HepG2 (cell line): Measurements from ENCODE around the gene TGFA. TPM values are rescaled to one million over a fixed set of nuclear protein-coding genes. Genes with fewer than 3 reads are reported as not detected.

Experiments
- ATRX ChIP-seq: sonication (generic); formaldehyde crosslinking; IDR thresholded peaks from 2 replicates; pipeline ENCODE4 v1.4.0; 2020; ENCODE audit warnings: missing genetic modification reagents, borderline replicate concordance
- BCL6 ChIP-seq: IDR thresholded peaks from 2 replicates; pipeline ENCODE4 v1.6.1; 2016; ENCODE audit warnings: missing genetic modification reagents, missing compliant biosample characterization
- CHCHD3 ChIP-seq: sonication (generic); formaldehyde crosslinking; IDR thresholded peaks from 2 replicates; pipeline ENCODE4 v1.8.0; 2022; ENCODE audit warnings: mild to moderate bottlenecking, missing genetic modification reagents, moderate library complexity
- ERF ChIP-seq: IDR thresholded peaks from 2 replicates; pipeline ENCODE4 v1.6.1; 2018; ENCODE audit warnings: missing biosample characterization, missing genetic modification reagents
- GPBP1L1 ChIP-seq: sonication (generic); formaldehyde crosslinking; IDR thresholded peaks from 2 replicates; pipeline ENCODE4 v1.5.0; 2020; ENCODE audit warnings: mild to moderate bottlenecking, missing genetic modification reagents
- HOXA9 ChIP-seq: sonication (generic); formaldehyde crosslinking; IDR thresholded peaks from 2 replicates; pipeline ENCODE4 v1.8.1; 2022; ENCODE audit warnings: missing genetic modification reagents, mild to moderate bottlenecking, moderate library complexity, borderline replicate concordance
- KDM6A ChIP-seq: IDR thresholded peaks from 2 replicates; pipeline ENCODE4 v1.6.1; 2016; ENCODE audit warnings: low read depth
- KLF9 ChIP-seq: IDR thresholded peaks from 2 replicates; pipeline ENCODE4 v1.6.1; 2016; ENCODE audit warnings: low read depth
- MIER2 ChIP-seq: IDR thresholded peaks from 2 replicates; pipeline ENCODE4 v1.6.1; 2016; ENCODE audit warnings: missing biosample characterization, missing genetic modification reagents
- ONECUT2 ChIP-seq: sonication (generic); formaldehyde crosslinking; IDR thresholded peaks from 2 replicates; pipeline ENCODE4 v1.4.0; 2020; ENCODE audit warnings: missing genetic modification reagents
- PCBP1 ChIP-seq: fragments of 200-400 bp; formaldehyde crosslinking; IDR thresholded peaks from 2 replicates; pipeline ENCODE4 v1.6.1; 2017; ENCODE audit warnings: mild to moderate bottlenecking, low read depth, low read length, borderline replicate concordance
- PRDM4 ChIP-seq: sonication (generic); formaldehyde crosslinking; IDR thresholded peaks from 2 replicates; pipeline ENCODE4 v1.9.0; 2021; ENCODE audit warnings: missing genetic modification reagents, borderline replicate concordance
- RARA ChIP-seq: IDR thresholded peaks from 2 replicates; pipeline ENCODE4 v1.6.1; 2016; ENCODE audit warnings: missing genetic modification reagents, missing compliant biosample characterization
- STAT5B ChIP-seq: sonication (generic); formaldehyde crosslinking; IDR thresholded peaks from 2 replicates; pipeline ENCODE4 v1.4.0; 2020; ENCODE audit warnings: missing genetic modification reagents
- ZFAT ChIP-seq: sonication (generic); formaldehyde crosslinking; conservative IDR thresholded peaks from 2 replicates; pipeline ENCODE4 v1.8.1; 2023; ENCODE audit warnings: missing genetic modification reagents, inconsistent platforms
- ZFP90 ChIP-seq: sonication (generic); formaldehyde crosslinking; IDR thresholded peaks from 2 replicates; pipeline ENCODE4 v1.8.0; 2022; ENCODE audit warnings: missing genetic modification reagents, mild to moderate bottlenecking, inconsistent platforms, borderline replicate concordance
- ZMAT5 ChIP-seq: sonication (generic); formaldehyde crosslinking; IDR thresholded peaks from 2 replicates; pipeline ENCODE4 v1.5.0; 2020; ENCODE audit warnings: mild to moderate bottlenecking, low read depth, missing genetic modification reagents, borderline replicate concordance
- ZNF225 ChIP-seq: sonication (generic); formaldehyde crosslinking; IDR thresholded peaks from 2 replicates; pipeline ENCODE4 v1.4.0; 2020; ENCODE audit warnings: mild to moderate bottlenecking, missing genetic modification reagents
- ZNF318 ChIP-seq: sonication (generic); formaldehyde crosslinking; IDR thresholded peaks from 2 replicates; pipeline ENCODE4 v1.4.0; 2020; ENCODE audit warnings: mild to moderate bottlenecking, missing genetic modification reagents
- ZNF367 ChIP-seq: sonication (generic); formaldehyde crosslinking; IDR thresholded peaks from 2 replicates; pipeline ENCODE4 v1.4.0; 2020; ENCODE audit warnings: missing genetic modification reagents, borderline replicate concordance
- polyA plus RNA-seq, 8 experiments: library from polyadenylated mRNA; depleted of rRNA in 3 of 8; stranded (reverse) in 7 of 8; unstranded in 1 of 8; fragments of >200 nt; fragmentation: Illumina TruSeq in 4 of 8; extraction: Trizol in 4 of 8; gene quantifications; 2 replicates each; pipeline versions ENCODE4 v1.2.1 to v1.2.3, GENCODE V29; 2011 to 2016; ENCODE audit warnings: low read depth in 4 of 8, missing spikeins in 1 of 8, mixed read lengths in 1 of 8; ENCODE audit not compliant: insufficient read depth in 1 of 8
- total RNA-seq, 5 experiments: library from RNA; depleted of rRNA; stranded (reverse); fragments of >200 nt; fragmentation: Illumina TruSeq; extraction: Trizol; gene quantifications; 2 replicates each; pipeline ENCODE4 v1.2.3, GENCODE V29; 2016; ENCODE audit warnings: low read depth in 1 of 5

TGFA gene
- total and polyA plus RNA-seq, 2 of the 13 experiments (the other 11 are each of a cell fraction or from before 2014, with no cell fraction given): 7.8 to 15.3 TPM

- TF ChIP-seq HOXA9 (CRISPR knock-in tag): no peak
- TF ChIP-seq ZNF225 (CRISPR knock-in tag): no peak
- no peak for TF ChIP-seq STAT5B (CRISPR knock-in tag)
- TF ChIP-seq ONECUT2 (CRISPR knock-in tag): no peak
- TF ChIP-seq BCL6 (CRISPR knock-in tag): peak; percentile 76
- no peak for TF ChIP-seq ZMAT5 (CRISPR knock-in tag)
- no peak for TF ChIP-seq GPBP1L1 (CRISPR knock-in tag)
- 0 out of 2 replicates have a peak, but pooled peaks have one; percentile 40 for TF ChIP-seq MIER2 (CRISPR knock-in tag)
- 0 out of 2 replicates have a peak, but pooled peaks have one; percentile 22 for TF ChIP-seq KDM6A (CRISPR knock-in tag)
- TF ChIP-seq ZNF318 (CRISPR knock-in tag): no peak
- TF ChIP-seq ERF (CRISPR knock-in tag): 0 out of 2 replicates have a peak, but pooled peaks have one; percentile 45
- TF ChIP-seq PCBP1: no peak
- TF ChIP-seq ZFAT (CRISPR knock-in tag): no peak
- no peak for TF ChIP-seq ZNF367 (CRISPR knock-in tag)
- no peak for TF ChIP-seq PRDM4 (CRISPR knock-in tag)
- TF ChIP-seq ZFP90: no peak
- TF ChIP-seq KLF9: no peak
- no peak for TF ChIP-seq ATRX (CRISPR knock-in tag)
- peak; percentile 65 for TF ChIP-seq RARA
- no peak for TF ChIP-seq CHCHD3 (CRISPR knock-in tag)
Observed at GRCh38 chr2:70503896-70504295, 49.7 kb downstream of the TGFA start (continued).
